ENCODE measurements around the gene ONECUT3. TPM values are rescaled to one million over a fixed set of nuclear protein-coding genes. Genes with fewer than 3 reads are reported as not detected.
"Not testable (repeated sequence)": the region's sequence is repeated elsewhere in the genome, so short reads cannot be mapped to it uniquely, and the experiment has no call there.

The ONECUT3 gene
- total RNA-seq (not detected), polyA plus RNA-seq (ENCODE audit: insufficient read depth, low read depth, low replicate concordance) (not detected)
- long read RNA-seq, donor 1, result 0 reads
- long read RNA-seq, donor 2, result 0 reads
- long read RNA-seq, donor 3, result 0 reads
- long read RNA-seq, donor 4, result 0 reads
- long read RNA-seq, donor 5, result 0 reads
- long read RNA-seq, donor 6, result 0 reads
- long read RNA-seq, donor 7, result 0 reads
- long read RNA-seq, donor 8, result 0 reads
- long read RNA-seq, donor 9, result 0 reads
- long read RNA-seq, donor 10, result 0 reads

- intact Hi-C loops (cut with DNase I), result no loop called here
- H3K4me1 ChIP-seq (ENCODE audit: control insufficient read depth in 2 of 3, insufficient read depth in 2 of 3, low read depth in 1 of 3, low read length in 3 of 3), result no peaks in the 10 kb centered on the region
- no peaks in the 10 kb centered on the region for H3K36me3 ChIP-seq (ENCODE audit: control insufficient read depth in 2 of 3, insufficient read depth in 3 of 3, low read length in 3 of 3)
These were observed at the start of gene ONECUT3 for GRCh38 chr19:1752757-1753728. ONECUT3 (plus strand) TSS chr19:1753506; CDS start chr19:1753663, 157 bp downstream.

GRCh38 chr19:1704339-1704738 is 49.0 kb upstream of the ONECUT3 start:
- Histone ChIP-seq H3K36me3 (ENCODE audit: control insufficient read depth in 2 of 3, insufficient read depth in 3 of 3, low read length in 3 of 3) (no peaks in the 10 kb centered on the region), H3K4me1 (ENCODE audit: control insufficient read depth in 2 of 3, insufficient read depth in 2 of 3, low read depth in 1 of 3, low read length in 3 of 3) (no peaks in the 10 kb centered on the region), H3K9ac (ENCODE audit: low read length in 3 of 3) (no peak overlapping the region), H3K27ac (ENCODE audit: low read depth in 2 of 2, low read length in 2 of 2) (no peak overlapping the region), H3K27me3 (ENCODE audit: control insufficient read depth, insufficient read depth, low read length) (peaks cover 6% of the 10 kb centered on the region), H3K4me3 (ENCODE audit: low read length in 3 of 3) (no peak overlapping the region), H3K9me3 (ENCODE audit: control insufficient read depth in 2 of 3, insufficient read depth in 1 of 3, low read length in 3 of 3) (no peaks in the 10 kb centered on the region)
- no peak for DNase-seq
- no peak for TF ChIP-seq CTCF (IDR thresholded peaks at IDR 0.05; ENCODE audit: borderline replicate concordance, extremely low read depth, insufficient read depth)
- intact Hi-C loops (cut with DNase I), result no loop called here
- no peak for FAIRE-seq

More at GRCh38 chr19:1752757-1753728, at the start of gene ONECUT3:
- Histone ChIP-seq H3K27me3 (ENCODE audit: control insufficient read depth, insufficient read depth, low read length) (peaks cover 34% of the 10 kb centered on the region), H3K9me3 (ENCODE audit: control insufficient read depth in 2 of 3, insufficient read depth in 1 of 3, low read length in 3 of 3) (no peaks in the 10 kb centered on the region), H3K9ac (ENCODE audit: low read length in 3 of 3) (no peak within 1 kb of the TSS), H3K4me3 (ENCODE audit: low read length in 3 of 3) (no peak within 1 kb of the TSS), H3K27ac (ENCODE audit: low read depth in 2 of 2, low read length in 2 of 2) (no peak within 1 kb of the TSS)
- DNase-seq (peak in 2 of 5 donors; percentile 36 to 66), FAIRE-seq (no peak)
- no peak for TF ChIP-seq CTCF (IDR thresholded peaks at IDR 0.05; ENCODE audit: borderline replicate concordance, extremely low read depth, insufficient read depth)

- TF ChIP-seq CTCF (IDR thresholded peaks at IDR 0.05; ENCODE audit: borderline replicate concordance, extremely low read depth, insufficient read depth), result no peak
- FAIRE-seq (no peak), DNase-seq (no peak)
- Histone ChIP-seq H3K9ac (ENCODE audit: low read length in 3 of 3) (no peak overlapping the region), H3K4me1 (ENCODE audit: control insufficient read depth in 2 of 3, insufficient read depth in 2 of 3, low read depth in 1 of 3, low read length in 3 of 3) (no peaks in the 10 kb centered on the region), H3K9me3 (ENCODE audit: control insufficient read depth in 2 of 3, insufficient read depth in 1 of 3, low read length in 3 of 3) (no peaks in the 10 kb centered on the region), H3K4me3 (ENCODE audit: low read length in 3 of 3) (no peak overlapping the region), H3K27ac (ENCODE audit: low read depth in 2 of 2, low read length in 2 of 2) (no peak overlapping the region), H3K27me3 (ENCODE audit: control insufficient read depth, insufficient read depth, low read length) (peaks cover 6% of the 10 kb centered on the region), H3K36me3 (ENCODE audit: control insufficient read depth in 2 of 3, insufficient read depth in 3 of 3, low read length in 3 of 3) (no peaks in the 10 kb centered on the region)
- intact Hi-C loops (cut with DNase I), result no loop called here
These were observed 47.9 kb upstream of the ONECUT3 start for GRCh38 chr19:1705367-1705766.

- H3K36me3 ChIP-seq (ENCODE audit: control insufficient read depth in 2 of 3, insufficient read depth in 3 of 3, low read length in 3 of 3); H3K9ac ChIP-seq (ENCODE audit: low read length in 3 of 3); intact Hi-C loops (cut with DNase I); FAIRE-seq; H3K27me3 ChIP-seq (ENCODE audit: control insufficient read depth, insufficient read depth, low read length); H3K9me3 ChIP-seq (ENCODE audit: control insufficient read depth in 2 of 3, insufficient read depth in 1 of 3, low read length in 3 of 3); H3K4me1 ChIP-seq (ENCODE audit: control insufficient read depth in 2 of 3, insufficient read depth in 2 of 3, low read depth in 1 of 3, low read length in 3 of 3); DNase-seq; H3K4me3 ChIP-seq (ENCODE audit: low read length in 3 of 3); H3K27ac ChIP-seq (ENCODE audit: low read depth in 2 of 2, low read length in 2 of 2): not testable (repeated sequence)
These were observed 46.7 kb upstream of the ONECUT3 start for GRCh38 chr19:1706646-1707045.
